ENCODE data around the gene AMPD2.

The AMPD2 gene

GRCh38 chr1:109619576-109620400 is at the start of gene AMPD2, which contains the start of gene GNAT2:
Gene AMPD2, plus strand, starts transcription at chr1:109619837. Its CDS starts 1,339 bp downstream, at chr1:109621176.
Gene GNAT2, minus strand, starts transcription at chr1:109619616. Its CDS starts 6,746 bp downstream, at chr1:109612870.
- peak; percentile 82 for DNase-seq (ENCODE audit: low spot score)

- DNase-seq (ENCODE audit: low spot score), result no peak
Measured at GRCh38 chr1:109570414-109570813, 49.2 kb upstream of the AMPD2 start.

GRCh38 chr1:109573785-109574184 is 45.9 kb upstream of the AMPD2 start:
- DNase-seq (ENCODE audit: low spot score), result no peak

GRCh38 chr1:109578947-109579443 is 40.6 kb upstream of the AMPD2 start:
- DNase-seq (ENCODE audit: low spot score), result no peak

GRCh38 chr1:109579491-109579890 is 40.1 kb upstream of the AMPD2 start:
- DNase-seq (ENCODE audit: low spot score), result no peak

GRCh38 chr1:109582021-109582420 is 37.6 kb upstream of the AMPD2 start:
- no peak for DNase-seq (ENCODE audit: low spot score)

GRCh38 chr1:109584766-109585165 is 34.9 kb upstream of the AMPD2 start:
- DNase-seq (ENCODE audit: low spot score), result no peak

GRCh38 chr1:109586055-109586454 is 33.6 kb upstream of the AMPD2 start:
- DNase-seq (ENCODE audit: low spot score), result no peak

- DNase-seq (ENCODE audit: low spot score), result no peak
Measured at GRCh38 chr1:109589177-109589576, 30.5 kb upstream of the AMPD2 start.

- DNase-seq (ENCODE audit: low spot score), result no peak
Measured at GRCh38 chr1:109589679-109590078, 30.0 kb upstream of the AMPD2 start.

GRCh38 chr1:109592916-109593315 is 26.7 kb upstream of the AMPD2 start:
- no peak for DNase-seq (ENCODE audit: low spot score)

- DNase-seq (ENCODE audit: low spot score), result no peak
Measured at GRCh38 chr1:109595531-109595930, 24.1 kb upstream of the AMPD2 start.

- no peak for DNase-seq (ENCODE audit: low spot score)
Measured at GRCh38 chr1:109598156-109598555, 21.5 kb upstream of the AMPD2 start.

GRCh38 chr1:109598655-109599054 is 21.0 kb upstream of the AMPD2 start:
- no peak for DNase-seq (ENCODE audit: low spot score)

GRCh38 chr1:109603229-109603628 is 16.4 kb upstream of the AMPD2 start:
- DNase-seq (ENCODE audit: low spot score), result no peak

GRCh38 chr1:109605381-109605780 is 14.3 kb upstream of the AMPD2 start:
- DNase-seq (ENCODE audit: low spot score), result no peak

GRCh38 chr1:109609881-109610280 is 9.8 kb upstream of the AMPD2 start:
- DNase-seq (ENCODE audit: low spot score), result no peak

- no peak for DNase-seq (ENCODE audit: low spot score)
Measured at GRCh38 chr1:109610609-109611307, 8.9 kb upstream of the AMPD2 start.

GRCh38 chr1:109611308-109611990 is 8.2 kb upstream of the AMPD2 start:
- DNase-seq (ENCODE audit: low spot score), result no peak

- DNase-seq (ENCODE audit: low spot score), result no peak
Measured at GRCh38 chr1:109613361-109614147, 6.1 kb upstream of the AMPD2 start.

- DNase-seq (ENCODE audit: low spot score), result no peak
Measured at GRCh38 chr1:109615879-109616278, 3.8 kb upstream of the AMPD2 start.

- DNase-seq (ENCODE audit: low spot score), result no peak
Measured at GRCh38 chr1:109616391-109616790, 3.2 kb upstream of the AMPD2 start.
